C4-2B (cell line): Measurements from ENCODE around the gene CCDC117.
"Not testable (repeated sequence)": the region's sequence is repeated elsewhere in the genome, so short reads cannot be mapped to it uniquely, and the experiment has no call there.

Experiments used
- H3K27ac ChIP-seq: fragments of 450-650 bp; 2 replicates; pipeline ENCODE4 v1.5.1; 2017
- ZFX ChIP-seq: fragments of 450-650 bp; IDR thresholded peaks from 2 replicates; pipeline ENCODE4 v1.6.1; 2017
- TF ChIP-seq, protein P1 (sequence below): fragments of 450-650 bp; conservative IDR thresholded peaks from 2 replicates; pipeline ENCODE4 v1.5.1; 2017; ENCODE audit warnings: mild to moderate bottlenecking

The CCDC117 gene

GRCh38 chr22:28800308-28801041, 28.0 kb downstream of the CCDC117 start, which contains the start of gene XBP1:
XBP1 (minus strand) TSS chr22:28800569.
- TF ChIP-seq ZFX, result peak; percentile 57
- TF ChIP-seq, protein P1, sequence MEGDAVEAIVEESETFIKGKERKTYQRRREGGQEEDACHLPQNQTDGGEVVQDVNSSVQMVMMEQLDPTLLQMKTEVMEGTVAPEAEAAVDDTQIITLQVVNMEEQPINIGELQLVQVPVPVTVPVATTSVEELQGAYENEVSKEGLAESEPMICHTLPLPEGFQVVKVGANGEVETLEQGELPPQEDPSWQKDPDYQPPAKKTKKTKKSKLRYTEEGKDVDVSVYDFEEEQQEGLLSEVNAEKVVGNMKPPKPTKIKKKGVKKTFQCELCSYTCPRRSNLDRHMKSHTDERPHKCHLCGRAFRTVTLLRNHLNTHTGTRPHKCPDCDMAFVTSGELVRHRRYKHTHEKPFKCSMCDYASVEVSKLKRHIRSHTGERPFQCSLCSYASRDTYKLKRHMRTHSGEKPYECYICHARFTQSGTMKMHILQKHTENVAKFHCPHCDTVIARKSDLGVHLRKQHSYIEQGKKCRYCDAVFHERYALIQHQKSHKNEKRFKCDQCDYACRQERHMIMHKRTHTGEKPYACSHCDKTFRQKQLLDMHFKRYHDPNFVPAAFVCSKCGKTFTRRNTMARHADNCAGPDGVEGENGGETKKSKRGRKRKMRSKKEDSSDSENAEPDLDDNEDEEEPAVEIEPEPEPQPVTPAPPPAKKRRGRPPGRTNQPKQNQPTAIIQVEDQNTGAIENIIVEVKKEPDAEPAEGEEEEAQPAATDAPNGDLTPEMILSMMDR, result no peak
- peak within 1 kb of the TSS; percentile 100 for H3K27ac ChIP-seq

DNA sequence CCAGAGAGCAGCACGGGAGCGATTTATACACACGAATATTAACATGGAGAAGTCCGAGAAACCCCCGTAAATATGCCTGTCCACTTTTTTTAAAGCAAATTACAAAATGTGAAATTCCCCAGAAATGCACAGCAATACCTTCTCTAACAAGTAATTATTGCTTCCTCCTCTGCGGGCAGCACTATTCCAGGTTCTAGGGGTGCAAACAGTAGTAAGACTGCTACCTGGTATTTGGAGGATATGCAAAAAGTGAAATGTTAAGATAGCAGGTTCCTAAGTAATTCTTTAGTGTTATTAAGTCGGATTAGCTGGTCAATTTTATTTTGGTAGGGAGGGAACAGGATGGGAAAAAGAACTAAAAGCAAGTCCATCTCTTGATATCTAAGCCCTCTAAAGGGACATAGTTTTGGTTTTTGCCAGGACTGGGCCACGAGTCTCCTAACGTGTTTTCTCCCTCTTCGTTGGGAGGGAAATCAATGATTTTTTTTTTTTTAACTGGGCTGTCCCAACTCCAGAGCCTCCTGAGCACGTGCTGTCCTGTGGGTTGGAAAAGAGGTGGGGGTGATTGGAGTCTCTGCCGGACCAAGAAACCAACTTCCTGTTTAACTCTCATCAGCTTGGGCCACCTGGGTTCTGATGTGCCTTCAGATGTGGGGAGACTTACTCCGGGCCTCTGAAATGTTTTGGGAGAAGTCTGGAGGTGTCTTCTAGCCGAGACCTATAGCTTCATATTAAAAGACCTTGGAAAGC, 29.5 kb downstream of the CCDC117 start:
- no peak for TF ChIP-seq ZFX
- TF ChIP-seq, protein P1, result no peak
- H3K27ac ChIP-seq, result peak overlapping the region; percentile 100

- 0 out of 2 replicates have a peak overlapping the region, but pooled peaks have one; percentile 10 for H3K27ac ChIP-seq
Measured at GRCh38 chr22:28802595-28803123, 30.2 kb downstream of the CCDC117 start.

GRCh38 chr22:28805426-28805825, 32.9 kb downstream of the CCDC117 start:
- H3K27ac ChIP-seq, result not testable (repeated sequence)

More at GRCh38 chr22:28802595-28803123, 30.2 kb downstream of the CCDC117 start:
- TF ChIP-seq ZFX, result no peak
- TF ChIP-seq, protein P1, result no peak

GRCh38 chr22:28808716-28809355, 36.3 kb downstream of the CCDC117 start:
- no peak for TF ChIP-seq ZFX
- TF ChIP-seq, protein P1, result no peak
- H3K27ac ChIP-seq, result no peak overlapping the region

DNA sequence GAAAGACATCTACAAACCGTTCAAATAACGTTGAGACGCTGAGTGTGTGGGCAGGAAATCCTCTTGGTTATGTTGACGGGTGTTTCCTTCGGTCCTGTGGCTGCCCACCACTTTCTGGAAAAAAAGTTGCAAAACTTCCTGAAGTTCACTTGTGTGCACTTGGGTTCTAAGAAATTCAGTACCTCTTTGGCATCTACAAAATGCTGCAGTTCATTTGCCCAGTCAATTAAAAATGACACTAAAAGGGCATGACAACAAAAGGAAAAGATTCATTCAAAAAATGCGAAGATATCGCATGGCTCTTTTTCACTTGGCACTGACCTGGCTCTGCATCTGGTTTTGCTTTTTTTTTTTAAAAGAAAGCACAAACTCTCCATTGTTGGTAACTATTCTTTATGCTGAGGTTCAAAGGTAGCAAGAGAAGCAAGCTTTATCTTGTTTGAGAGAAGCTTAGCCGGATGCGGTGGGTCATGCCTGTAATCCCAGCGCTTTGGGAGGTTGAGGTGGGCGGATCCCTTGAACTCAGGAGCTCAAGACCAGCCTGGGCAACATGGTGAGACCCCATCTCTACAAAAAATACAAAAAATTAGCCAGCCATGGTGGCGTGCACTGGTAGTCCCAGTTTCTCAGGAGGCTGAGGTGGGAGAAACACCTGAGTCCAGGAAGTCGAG, 38.5 kb downstream of the CCDC117 start:
- no peak overlapping the region; the same call in 1 of the 2 replicates for H3K27ac ChIP-seq
- TF ChIP-seq ZFX, result no peak
- TF ChIP-seq, protein P1, result no peak

DNA sequence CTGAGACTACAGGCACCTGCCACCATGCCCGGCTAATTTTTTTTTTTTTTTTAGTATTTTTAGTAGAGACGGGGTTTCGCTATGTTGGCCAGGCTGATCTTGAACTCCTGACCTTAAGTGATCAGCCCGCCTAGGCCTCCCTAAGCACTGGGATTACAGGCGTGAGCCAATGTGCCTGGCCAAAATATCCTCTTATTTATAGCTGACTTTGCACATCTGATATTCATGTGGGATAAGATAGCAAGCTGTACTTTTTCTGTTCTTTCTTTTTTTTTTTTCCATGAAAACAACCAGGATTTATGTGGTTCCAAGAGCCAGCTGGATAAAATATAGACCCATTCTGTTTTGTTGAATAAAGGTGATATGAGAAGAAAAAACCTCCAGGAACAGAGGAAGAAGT, 40.0 kb downstream of the CCDC117 start:
- H3K27ac ChIP-seq, result peak overlapping the region; percentile 86
- TF ChIP-seq, protein P1, result no peak
- TF ChIP-seq ZFX, result no peak
